ENCODE results near the gene CTBS. TPM values are rescaled to one million over a fixed set of nuclear protein-coding genes. Genes with fewer than 3 reads are reported as not detected.

The CTBS gene
- total RNA-seq, 2 experiments from 2014 or later: 13.5 to 18.3 TPM

- Mint-ChIP-seq H3K27me3 (no peaks in the 10 kb centered on the region), H3K4me1 (ENCODE audit: low read depth) (peaks cover 30% of the 10 kb centered on the region), H3K27ac (peak overlapping the region; percentile 99), H3K9me3 (peaks cover 7% of the 10 kb centered on the region), H3K36me3 (ENCODE audit: low read depth) (peaks cover 39% of the 10 kb centered on the region), H3K4me3 (peak overlapping the region; percentile 99)
- no peak for TF ChIP-seq CTCF (IDR thresholded peaks at IDR 0.05)
- DNase-seq: no peak
- ChIA-PET CTCF (interaction anchor here (0.7 to 2.3 kb wide), 11 partner anchors 25 to 439 kb away, joined by 3 to 12 read pairs (median 3); partner anchors contain the start of gene CTBS), POLR2A (interaction anchor here (0.9 to 4.8 kb wide), 11 partner anchors 11 to 361 kb away, joined by 3 to 45 read pairs (median 5); partner anchors contain the start of genes CTBS, PRKACB and RPF1)
- ATAC-seq: peak; percentile 17
- intact Hi-C loops (cut with micrococcal nuclease): loop anchor here (5.0 kb wide), 1 partner anchor 182 kb away; no protein-coding TSS in a partner anchor
Measured at GRCh38 chr1:84505493-84506001, 68.7 kb downstream of the CTBS start.

- H3K4me3 Mint-ChIP-seq: peak overlapping the region; percentile 99
- H3K27ac Mint-ChIP-seq: peak overlapping the region; percentile 99
- intact Hi-C loops (cut with micrococcal nuclease): loop anchor here (1.0 to 5.0 kb wide), 3 partner anchors 63 to 182 kb away; no protein-coding TSS in a partner anchor
- POLR2A ChIA-PET: interaction anchor here (0.8 to 4.8 kb wide), 10 partner anchors 10 to 352 kb away, joined by 3 to 45 read pairs (median 4); partner anchors contain the start of genes CTBS and RPF1
- peaks cover 31% of the 10 kb centered on the region for H3K4me1 Mint-ChIP-seq (ENCODE audit: low read depth)
- DNase-seq (no peak), ATAC-seq (no peak)
- no peaks in the 10 kb centered on the region for H3K27me3 Mint-ChIP-seq
- H3K9me3 Mint-ChIP-seq: peaks cover 7% of the 10 kb centered on the region
- no peak for TF ChIP-seq CTCF (IDR thresholded peaks at IDR 0.05)
- CTCF ChIA-PET: interaction anchor here (0.8 to 2.4 kb wide), 9 partner anchors 25 to 249 kb away, joined by 3 to 11 read pairs (median 4); partner anchors contain the start of gene CTBS
- H3K36me3 Mint-ChIP-seq (ENCODE audit: low read depth): peaks cover 39% of the 10 kb centered on the region
Measured at GRCh38 chr1:84504580-84505492, 69.4 kb downstream of the CTBS start.

- intact Hi-C loops (cut with micrococcal nuclease): loop anchor here (5.0 kb wide), 1 partner anchor 61 kb away; no protein-coding TSS in a partner anchor
- no peak overlapping the region for H3K4me3 Mint-ChIP-seq
- ChIA-PET CTCF (interaction anchor here (1.2 to 2.4 kb wide), 4 partner anchors 21 to 251 kb away, joined by 3 to 10 read pairs (median 6); no protein-coding TSS in a partner anchor), POLR2A (interaction anchor here (1.7 to 4.8 kb wide), 2 partner anchors 12 to 22 kb away, joined by 5 to 42 read pairs; partner anchors contain the start of gene RPF1)
- H3K36me3 Mint-ChIP-seq (ENCODE audit: low read depth): peaks cover 34% of the 10 kb centered on the region
- no peak for DNase-seq
- H3K27me3 Mint-ChIP-seq: no peaks in the 10 kb centered on the region
- no peaks in the 10 kb centered on the region for H3K9me3 Mint-ChIP-seq
- ATAC-seq: no peak
- no peak for TF ChIP-seq CTCF (IDR thresholded peaks at IDR 0.05)
- peaks cover 37% of the 10 kb centered on the region for H3K4me1 Mint-ChIP-seq (ENCODE audit: low read depth)
- no peak overlapping the region for H3K27ac Mint-ChIP-seq
Measured at GRCh38 chr1:84502927-84503326, 71.3 kb downstream of the CTBS start.

Other genes starting within 250 kb of the CTBS start
- not detected for gene DNASE2B, start 176.0 kb downstream of the CTBS start, total RNA-seq
- gene RPF1, start 95.2 kb downstream of the CTBS start, total RNA-seq: 10 to 100 TPM; 61.9 to 64.1 TPM
- 1 to 10 TPM; 2.5 to 3.0 TPM for gene SPATA1, start 68.1 kb downstream of the CTBS start, total RNA-seq
- 100 to 1,000 TPM; 101 to 106 TPM for gene GNG5, start 67.9 kb downstream of the CTBS start, total RNA-seq
- gene SSX2IP, start 116.0 kb upstream of the CTBS start, total RNA-seq: 10 to 100 TPM in 1 of 2 experiments, 1 to 10 TPM in 1; 10.0 to 12.7 TPM